ENCODE results near the gene MICAL2. TPM values are rescaled to one million over a fixed set of nuclear protein-coding genes. Genes with fewer than 3 reads are reported as not detected.

Gene MICAL2
- total RNA-seq, 3 donors from 2014 or later: 70.3 to 118 (median 71.4) TPM

- H3K27me3 Mint-ChIP-seq (ENCODE audit: low read depth): no peaks in the 10 kb centered on the region
- H3K4me1 Mint-ChIP-seq (ENCODE audit: low read depth): no peaks in the 10 kb centered on the region
- ATAC-seq (peak; percentile 56 to 64), DNase-seq (peak; percentile 80)
- H3K9me3 Mint-ChIP-seq: no peaks in the 10 kb centered on the region
- H3K36me3 Mint-ChIP-seq (ENCODE audit: insufficient read depth): no peaks in the 10 kb centered on the region
- no peak overlapping the region for H3K4me3 Mint-ChIP-seq
Measured at GRCh38 chr11:12281571-12282478, 171.4 kb downstream of the MICAL2 start.

DNA sequence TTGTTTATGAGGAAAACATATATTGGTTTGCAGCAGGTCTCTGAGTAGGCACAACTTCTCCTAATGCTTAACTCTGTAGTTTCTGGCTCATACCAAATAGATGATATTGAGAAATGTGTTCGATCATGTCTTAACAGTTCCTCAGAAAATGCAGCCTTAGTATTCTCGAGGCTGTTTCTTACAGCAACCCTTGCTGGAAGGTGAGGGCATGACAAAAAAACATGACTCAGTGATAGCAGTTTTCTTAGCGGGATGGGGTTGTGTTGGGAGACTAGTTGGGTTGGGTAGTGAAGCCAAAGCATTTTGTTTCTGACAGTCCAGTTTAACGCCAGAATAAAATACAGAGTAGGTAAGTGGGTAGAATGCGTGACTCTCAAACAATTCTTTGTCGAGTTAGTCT, 172.3 kb downstream of the MICAL2 start:
- H3K4me1 Mint-ChIP-seq (ENCODE audit: low read depth): no peaks in the 10 kb centered on the region
- DNase-seq: no peak
- no peak overlapping the region for H3K4me3 Mint-ChIP-seq
- no peak for ATAC-seq
- H3K27me3 Mint-ChIP-seq (ENCODE audit: low read depth): no peaks in the 10 kb centered on the region
- no peaks in the 10 kb centered on the region for H3K36me3 Mint-ChIP-seq (ENCODE audit: insufficient read depth)
- H3K9me3 Mint-ChIP-seq: no peaks in the 10 kb centered on the region

DNA sequence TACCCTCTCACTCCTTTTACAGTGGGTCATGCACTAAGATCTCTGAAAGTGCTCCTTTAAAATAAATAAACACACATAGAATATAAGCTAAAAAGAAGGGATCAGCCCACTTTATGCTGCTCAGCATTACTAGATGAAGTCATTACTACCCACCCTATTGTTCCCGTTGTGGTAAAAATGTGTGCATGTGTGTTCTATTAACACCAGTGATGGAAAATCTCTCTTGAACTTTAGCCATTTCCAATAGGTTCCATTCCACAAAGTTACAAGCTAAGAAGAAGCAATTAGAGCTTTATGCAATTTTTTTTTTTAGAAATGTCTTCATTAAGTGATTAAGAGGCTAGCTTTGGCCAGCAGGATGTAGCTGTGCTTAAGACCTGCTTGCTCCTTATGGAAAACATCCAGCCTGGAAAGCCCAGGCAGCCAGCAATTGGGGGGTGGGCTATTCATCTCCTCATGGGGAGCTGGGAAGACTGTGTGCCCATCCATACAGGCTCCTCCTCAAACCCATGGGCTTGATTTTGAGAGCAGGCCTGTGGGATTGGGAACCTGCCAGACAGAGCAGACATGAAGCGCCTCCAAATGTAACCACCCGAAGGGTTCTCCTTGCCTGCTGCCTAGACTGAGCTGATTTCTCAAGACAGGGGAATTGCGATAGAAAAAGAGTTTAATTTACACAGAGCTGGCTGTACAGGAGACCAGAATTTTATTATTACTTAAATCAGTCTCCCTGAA, 174.1 kb downstream of the MICAL2 start:
- H3K9me3 Mint-ChIP-seq: no peaks in the 10 kb centered on the region
- H3K36me3 Mint-ChIP-seq (ENCODE audit: insufficient read depth): no peaks in the 10 kb centered on the region
- no peaks in the 10 kb centered on the region for H3K4me1 Mint-ChIP-seq (ENCODE audit: low read depth)
- H3K4me3 Mint-ChIP-seq: no peak overlapping the region
- H3K27me3 Mint-ChIP-seq (ENCODE audit: low read depth): no peaks in the 10 kb centered on the region
- ATAC-seq (no peak), DNase-seq (no peak)

DNA sequence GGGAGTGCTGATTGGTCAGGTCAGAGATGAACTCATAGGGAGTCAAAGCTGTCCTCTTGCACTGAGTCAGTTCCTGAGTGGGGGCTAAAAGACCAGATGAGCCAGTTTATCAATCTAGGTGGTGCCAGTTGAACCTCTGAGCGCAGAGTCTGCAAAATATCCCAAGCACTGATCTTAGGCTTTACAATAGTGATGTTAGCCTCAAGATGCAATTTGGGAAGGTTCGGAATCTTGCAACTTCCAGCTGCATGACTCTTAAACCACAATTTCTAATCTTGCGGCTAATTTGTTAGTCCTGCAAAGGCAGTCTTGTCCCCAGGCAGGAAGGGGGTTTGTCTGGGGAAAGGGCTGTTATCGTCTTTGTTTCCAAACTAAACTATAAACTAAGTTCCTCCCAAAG, 174.7 kb downstream of the MICAL2 start:
- H3K9me3 Mint-ChIP-seq: no peaks in the 10 kb centered on the region
- no peak overlapping the region for H3K4me3 Mint-ChIP-seq
- H3K36me3 Mint-ChIP-seq (ENCODE audit: insufficient read depth): no peaks in the 10 kb centered on the region
- no peaks in the 10 kb centered on the region for H3K27me3 Mint-ChIP-seq (ENCODE audit: low read depth)
- ATAC-seq (no peak), DNase-seq (no peak)
- peaks cover 5% of the 10 kb centered on the region for H3K4me1 Mint-ChIP-seq (ENCODE audit: low read depth)

- ATAC-seq: no peak
- Mint-ChIP-seq H3K4me1 (ENCODE audit: low read depth) (peaks cover 12% of the 10 kb centered on the region), H3K9me3 (no peaks in the 10 kb centered on the region), H3K4me3 (no peak overlapping the region), H3K27me3 (ENCODE audit: low read depth) (no peaks in the 10 kb centered on the region), H3K36me3 (ENCODE audit: insufficient read depth) (no peaks in the 10 kb centered on the region)
- no peak for DNase-seq
Measured at GRCh38 chr11:12285811-12286222, 175.4 kb downstream of the MICAL2 start.

DNA sequence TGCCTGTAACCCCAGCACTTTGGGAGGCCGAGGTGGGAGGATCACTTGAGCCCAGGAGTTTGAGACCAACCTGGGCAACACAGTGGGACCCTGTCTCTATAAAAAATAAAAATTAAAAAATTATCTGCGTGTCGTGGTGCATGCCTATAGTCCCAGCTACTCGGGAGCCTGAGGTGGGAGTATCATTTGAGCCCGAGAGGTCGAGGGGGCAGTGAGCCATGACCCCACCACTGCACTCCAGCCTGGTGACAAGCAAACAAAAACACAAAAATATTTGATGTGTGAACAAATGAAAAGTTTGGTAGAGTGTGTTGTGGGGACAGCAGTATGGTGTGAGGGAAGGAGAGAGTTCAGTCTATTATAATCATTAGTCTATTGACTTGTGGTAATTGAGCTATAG, 176.2 kb downstream of the MICAL2 start:
- Mint-ChIP-seq H3K9me3 (no peaks in the 10 kb centered on the region), H3K36me3 (ENCODE audit: insufficient read depth) (no peaks in the 10 kb centered on the region), H3K4me3 (no peak overlapping the region), H3K4me1 (ENCODE audit: low read depth) (peaks cover 18% of the 10 kb centered on the region), H3K27me3 (ENCODE audit: low read depth) (no peaks in the 10 kb centered on the region)
- ATAC-seq (no peak), DNase-seq (no peak)

DNA sequence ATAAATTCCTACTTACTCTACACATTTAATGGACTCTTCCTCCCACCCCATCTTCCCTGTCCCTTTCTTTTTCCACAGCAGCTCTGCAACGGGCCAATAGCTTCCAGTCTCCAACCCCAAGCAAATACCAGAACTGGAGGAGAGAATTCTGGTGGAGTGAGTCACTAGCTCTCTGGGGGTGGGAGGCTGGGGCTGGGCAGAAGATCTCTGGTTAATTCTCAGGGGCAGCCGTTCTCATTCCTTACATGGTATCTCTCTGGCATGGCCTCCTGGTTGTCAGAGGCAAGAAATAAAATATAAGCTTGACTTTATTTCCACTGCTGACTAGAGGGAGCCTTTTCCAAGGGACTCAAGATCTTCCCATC, 176.6 kb downstream of the MICAL2 start:
- no peaks in the 10 kb centered on the region for H3K27me3 Mint-ChIP-seq (ENCODE audit: low read depth)
- peaks cover 18% of the 10 kb centered on the region for H3K4me1 Mint-ChIP-seq (ENCODE audit: low read depth)
- no peaks in the 10 kb centered on the region for H3K9me3 Mint-ChIP-seq
- DNase-seq (no peak), ATAC-seq (no peak)
- no peak overlapping the region for H3K4me3 Mint-ChIP-seq
- H3K36me3 Mint-ChIP-seq (ENCODE audit: insufficient read depth): no peaks in the 10 kb centered on the region

GRCh38 chr11:12287374-12288211, 177.2 kb downstream of the MICAL2 start:
- DNase-seq (no peak), ATAC-seq (peak in 1 of 2 donors; percentile 11)
- Mint-ChIP-seq H3K9me3 (no peaks in the 10 kb centered on the region), H3K4me3 (no peak overlapping the region), H3K36me3 (ENCODE audit: insufficient read depth) (no peaks in the 10 kb centered on the region), H3K27me3 (ENCODE audit: low read depth) (no peaks in the 10 kb centered on the region), H3K4me1 (ENCODE audit: low read depth) (peaks cover 18% of the 10 kb centered on the region)

GRCh38 chr11:12288212-12288930, 178.0 kb downstream of the MICAL2 start:
- Mint-ChIP-seq H3K27me3 (ENCODE audit: low read depth) (no peaks in the 10 kb centered on the region), H3K36me3 (ENCODE audit: insufficient read depth) (no peaks in the 10 kb centered on the region), H3K4me3 (no peak overlapping the region), H3K4me1 (ENCODE audit: low read depth) (peaks cover 18% of the 10 kb centered on the region), H3K9me3 (no peaks in the 10 kb centered on the region)
- peak; percentile 34 for DNase-seq
- ATAC-seq: no peak

DNA sequence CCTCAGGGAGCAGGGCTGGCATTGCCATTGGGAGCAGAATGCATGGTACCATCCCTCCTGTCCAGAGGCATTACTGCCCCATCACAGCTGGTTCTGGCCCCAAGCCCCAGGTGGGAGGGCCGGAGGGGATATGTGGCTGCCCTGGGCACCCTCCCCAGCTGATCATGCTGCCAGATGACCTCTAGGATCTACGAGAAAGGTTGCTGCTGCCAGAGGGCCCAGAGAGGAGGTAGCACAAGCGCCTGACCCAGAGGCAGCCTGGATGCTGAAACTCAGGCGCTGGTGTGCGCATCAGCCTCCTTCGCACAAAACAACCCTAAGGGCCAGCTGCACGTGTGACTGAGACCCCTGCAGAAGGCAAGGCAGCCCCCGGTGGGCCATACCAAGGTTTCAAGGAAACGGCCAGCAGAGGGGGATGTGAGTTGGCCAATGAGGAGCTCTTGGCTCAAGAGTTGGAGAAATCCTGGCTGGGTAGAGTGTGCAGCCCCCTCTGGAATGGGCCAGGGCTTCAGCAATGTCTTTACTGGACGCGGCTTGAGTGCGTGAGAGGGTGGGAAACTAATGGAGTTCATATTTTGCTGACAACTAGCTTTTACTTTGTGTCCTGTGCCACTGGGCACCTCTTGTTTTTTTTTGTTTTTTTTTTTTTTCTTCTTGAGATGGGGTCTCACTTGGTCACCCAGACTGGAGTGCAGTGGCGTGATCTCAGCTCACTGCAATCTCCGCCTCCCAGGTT, 178.7 kb downstream of the MICAL2 start:
- ATAC-seq: no peak

DNA sequence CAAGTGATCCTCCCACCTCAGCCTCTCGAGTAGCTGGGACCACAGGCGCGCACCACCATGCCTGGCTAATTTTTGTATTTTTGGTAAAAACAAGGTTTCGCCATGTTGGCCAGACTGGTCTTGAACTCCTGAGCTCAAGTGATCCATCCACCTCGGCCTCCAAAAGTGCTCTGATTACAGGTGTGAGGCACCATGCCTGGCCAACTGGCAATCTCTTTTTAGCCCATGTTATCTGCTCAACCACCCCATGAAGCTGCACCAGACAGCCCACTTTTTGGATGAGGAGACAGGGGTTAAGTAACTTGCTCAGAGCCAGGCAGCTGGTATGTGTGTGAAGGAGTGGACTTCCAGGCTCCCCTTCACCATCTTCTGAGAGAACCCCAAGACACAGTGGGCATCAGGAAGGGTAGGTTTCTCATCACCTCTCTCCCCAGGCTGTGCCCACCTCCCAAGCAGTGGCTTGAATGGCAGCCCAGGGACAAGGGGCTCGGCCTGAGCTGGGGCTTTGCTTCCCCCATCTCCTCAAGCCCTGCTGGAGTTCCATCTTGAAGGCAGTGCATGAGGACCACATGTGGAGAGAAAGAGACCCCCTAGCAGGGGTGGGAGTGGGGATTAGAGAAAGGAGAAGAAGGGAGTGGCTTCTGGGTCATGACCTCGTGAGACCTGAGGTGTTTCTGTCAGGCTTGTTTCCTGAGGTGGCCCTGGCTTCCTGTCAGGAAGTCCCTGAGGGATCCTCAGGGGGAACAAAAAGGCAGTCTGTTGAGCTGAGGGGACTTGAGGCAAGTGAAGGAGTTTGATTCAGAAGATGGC, 179.5 kb downstream of the MICAL2 start:
- Mint-ChIP-seq H3K9me3 (no peaks in the 10 kb centered on the region), H3K4me3 (no peak overlapping the region), H3K36me3 (ENCODE audit: insufficient read depth) (no peaks in the 10 kb centered on the region), H3K27me3 (ENCODE audit: low read depth) (no peaks in the 10 kb centered on the region), H3K4me1 (ENCODE audit: low read depth) (peaks cover 18% of the 10 kb centered on the region)
- DNase-seq (no peak), ATAC-seq (no peak)

More for the DNA sequence above, 178.7 kb downstream of the MICAL2 start:
- H3K27me3 Mint-ChIP-seq (ENCODE audit: low read depth): no peaks in the 10 kb centered on the region
- H3K4me3 Mint-ChIP-seq: no peak overlapping the region
- DNase-seq: no peak
- no peaks in the 10 kb centered on the region for H3K9me3 Mint-ChIP-seq
- peaks cover 18% of the 10 kb centered on the region for H3K4me1 Mint-ChIP-seq (ENCODE audit: low read depth)
- H3K36me3 Mint-ChIP-seq (ENCODE audit: insufficient read depth): no peaks in the 10 kb centered on the region

- Mint-ChIP-seq H3K9me3 (no peaks in the 10 kb centered on the region), H3K4me1 (ENCODE audit: low read depth) (peaks cover 18% of the 10 kb centered on the region), H3K4me3 (no peak overlapping the region), H3K36me3 (ENCODE audit: insufficient read depth) (no peaks in the 10 kb centered on the region), H3K27me3 (ENCODE audit: low read depth) (no peaks in the 10 kb centered on the region)
- no peak for DNase-seq
- ATAC-seq: no peak
Measured at GRCh38 chr11:12290477-12290922, 180.1 kb downstream of the MICAL2 start.

Data from activated T-cell treated with anti-CD3 and anti-CD28 coated beads, Interleukin-2, amount 50 U/mL, for 4 hours (primary cell).